Fibroblast of the aortic adventitia (primary cell): Measurements from ENCODE around the gene IGFN1. TPM values are rescaled to one million over a fixed set of nuclear protein-coding genes. Genes with fewer than 3 reads are reported as not detected.

Experiments used
- DNase-seq: peaks from one replicate; pipeline ENCODE4 v3.0.0-alpha.2; 2010; ENCODE audit warnings: low read depth
- H3K4me3 ChIP-seq: 2 replicates; pipeline ENCODE4 v1.5.1; 2011; ENCODE audit warnings: low read depth, mild to moderate bottlenecking, control low read depth, low read length, moderate library complexity
- total RNA-seq: library from RNA; depleted of rRNA; stranded (reverse); fragments of >200 nt; gene quantifications from 2 replicates; pipeline ENCODE4 v1.2.3, GENCODE V29; 2012; ENCODE audit warnings: low replicate concordance
- TF ChIP-seq, protein P1 (sequence below): IDR thresholded peaks from 2 replicates; pipeline ENCODE4 v1.5.1; 2011; ENCODE audit warnings: mild to moderate bottlenecking, low read length, control low read depth, inconsistent platforms; ENCODE audit not compliant: insufficient read depth

Gene IGFN1
- total RNA-seq, 1 donor: under 0.01 TPM

DNA sequence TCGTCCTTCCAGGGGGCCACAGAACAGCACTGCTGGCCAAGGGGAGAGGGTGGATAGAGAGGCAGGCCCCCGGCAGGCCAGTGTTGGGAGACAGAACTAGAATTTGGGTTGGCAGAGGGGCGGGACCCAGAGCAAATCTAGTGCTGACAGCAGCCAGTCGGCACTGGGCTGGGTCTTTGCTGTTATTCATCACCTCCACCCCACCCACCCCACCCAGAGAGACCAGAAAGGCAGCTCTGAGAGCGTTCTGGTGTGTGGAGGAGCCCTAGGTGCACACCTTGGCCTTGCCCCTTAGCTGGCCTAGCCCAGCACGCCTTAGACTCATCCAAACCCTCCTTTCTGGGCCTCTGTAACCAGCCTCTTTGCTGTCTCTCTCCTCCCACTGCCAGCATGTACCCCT, 86.3 kb downstream of the IGFN1 start:
- no peak overlapping the region for H3K4me3 ChIP-seq
- DNase-seq: no peak
- TF ChIP-seq, protein P1, sequence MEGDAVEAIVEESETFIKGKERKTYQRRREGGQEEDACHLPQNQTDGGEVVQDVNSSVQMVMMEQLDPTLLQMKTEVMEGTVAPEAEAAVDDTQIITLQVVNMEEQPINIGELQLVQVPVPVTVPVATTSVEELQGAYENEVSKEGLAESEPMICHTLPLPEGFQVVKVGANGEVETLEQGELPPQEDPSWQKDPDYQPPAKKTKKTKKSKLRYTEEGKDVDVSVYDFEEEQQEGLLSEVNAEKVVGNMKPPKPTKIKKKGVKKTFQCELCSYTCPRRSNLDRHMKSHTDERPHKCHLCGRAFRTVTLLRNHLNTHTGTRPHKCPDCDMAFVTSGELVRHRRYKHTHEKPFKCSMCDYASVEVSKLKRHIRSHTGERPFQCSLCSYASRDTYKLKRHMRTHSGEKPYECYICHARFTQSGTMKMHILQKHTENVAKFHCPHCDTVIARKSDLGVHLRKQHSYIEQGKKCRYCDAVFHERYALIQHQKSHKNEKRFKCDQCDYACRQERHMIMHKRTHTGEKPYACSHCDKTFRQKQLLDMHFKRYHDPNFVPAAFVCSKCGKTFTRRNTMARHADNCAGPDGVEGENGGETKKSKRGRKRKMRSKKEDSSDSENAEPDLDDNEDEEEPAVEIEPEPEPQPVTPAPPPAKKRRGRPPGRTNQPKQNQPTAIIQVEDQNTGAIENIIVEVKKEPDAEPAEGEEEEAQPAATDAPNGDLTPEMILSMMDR: no peak

DNA sequence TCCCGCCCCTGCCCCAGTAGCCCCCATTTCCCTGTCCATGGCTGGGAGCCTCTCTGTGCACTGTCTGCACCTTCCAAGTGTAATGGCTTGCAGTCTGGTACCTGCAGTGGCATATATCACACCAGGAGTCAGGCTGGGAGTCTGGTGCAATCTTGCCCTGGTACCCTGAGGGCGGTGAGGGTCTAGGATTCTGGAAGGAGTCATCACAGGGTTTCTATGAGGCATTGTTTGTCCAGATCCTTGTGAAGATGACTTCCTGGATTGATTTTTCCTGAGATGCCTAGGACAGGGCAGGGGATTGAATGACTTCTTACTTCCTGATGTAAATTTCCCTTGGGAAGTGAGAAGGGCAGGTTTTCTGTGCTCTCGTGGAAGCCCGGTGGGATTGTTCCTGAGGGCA, 86.8 kb downstream of the IGFN1 start:
- H3K4me3 ChIP-seq: no peak overlapping the region
- TF ChIP-seq, protein P1: no peak
- no peak for DNase-seq

Other genes with a start within 250 kb of the IGFN1 start
- under 0.01 TPM in 1 of 2 replicates, not detected in the other for gene KIF21B, start 167.1 kb upstream of the IGFN1 start, total RNA-seq
- not detected in 2 replicates for gene CACNA1S, start 78.4 kb upstream of the IGFN1 start, total RNA-seq
- not detected in 2 replicates for gene ASCL5, start 63.6 kb upstream of the IGFN1 start, total RNA-seq
- 24.0 and 35.1 TPM in 2 replicates for gene TMEM9, start 36.4 kb upstream of the IGFN1 start, total RNA-seq
- under 0.01 and 0.08 TPM in 2 replicates for gene PKP1, start 92.7 kb downstream of the IGFN1 start, total RNA-seq
- gene TNNT2, start 186.9 kb downstream of the IGFN1 start, total RNA-seq: 0.09 TPM in 1 of 2 replicates, not detected in the other
- not detected in 2 replicates for gene LAD1, start 208.5 kb downstream of the IGFN1 start, total RNA-seq
- 0.27 TPM in 1 of 2 replicates, not detected in the other for gene TNNI1, start 230.9 kb downstream of the IGFN1 start, total RNA-seq